Inflammatory macrophage treated with lipopolysaccharide for 4 hours (primary cell): ENCODE results near the gene MMP24OS.
A peak's percentile ranks its signal among the peaks of the same experiment; 100 is the strongest.

Source experiments
- DNase-seq: peaks from one replicate; pipeline ENCODE4 v3.0.0-alpha.2; 2020

The MMP24OS gene

DNA sequence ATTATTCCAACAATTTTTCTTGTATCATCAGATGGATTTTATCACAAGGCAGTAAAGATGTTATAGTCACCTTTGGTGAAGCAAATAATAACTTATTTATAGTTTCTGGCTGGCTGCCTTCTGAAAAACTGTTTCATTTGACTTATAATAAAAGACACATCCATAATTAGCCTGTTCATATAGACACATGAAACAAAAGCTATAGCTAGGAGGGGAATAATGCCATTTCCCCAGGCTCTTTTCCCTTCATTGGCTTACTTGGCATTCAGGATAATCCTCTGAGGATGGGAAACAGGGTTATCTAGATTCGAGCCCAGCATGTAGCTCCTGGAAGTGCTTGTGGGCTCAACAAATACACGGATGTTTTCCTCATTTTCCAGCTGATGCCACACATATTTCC lies 33.9 kb downstream of the MMP24OS start:
- no peak for DNase-seq

- no peak for DNase-seq
These were observed 34.6 kb downstream of the MMP24OS start for GRCh38 chr20:35243317-35243716.

DNA sequence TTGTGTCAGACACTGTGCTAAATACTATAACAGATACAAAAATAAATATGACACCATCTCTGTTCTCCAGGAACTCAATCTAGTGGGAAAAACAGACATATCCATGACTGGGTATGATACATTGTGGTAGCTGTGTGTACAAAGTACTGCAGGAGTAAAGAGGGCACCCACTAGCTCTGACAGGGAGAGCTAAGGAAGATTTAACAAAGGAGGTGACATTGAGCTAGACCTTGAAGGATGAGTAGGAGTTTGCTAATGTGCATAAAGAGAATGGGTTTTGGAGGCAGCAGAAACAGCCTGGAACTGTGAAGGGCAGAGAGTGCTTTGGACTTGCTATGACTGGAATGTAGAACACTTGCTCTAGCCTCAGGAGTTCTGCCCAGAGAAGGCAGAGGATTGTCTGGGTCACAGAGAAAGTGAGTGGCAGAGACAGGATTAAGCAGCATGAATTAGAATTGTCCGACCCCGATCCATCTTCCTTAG lies 37.1 kb downstream of the MMP24OS start:
- DNase-seq: no peak

- DNase-seq: no peak
These were observed 37.7 kb downstream of the MMP24OS start for GRCh38 chr20:35240083-35240810.

GRCh38 chr20:35238735-35239134 lies 39.2 kb downstream of the MMP24OS start:
- peak; percentile 68 for DNase-seq

DNA sequence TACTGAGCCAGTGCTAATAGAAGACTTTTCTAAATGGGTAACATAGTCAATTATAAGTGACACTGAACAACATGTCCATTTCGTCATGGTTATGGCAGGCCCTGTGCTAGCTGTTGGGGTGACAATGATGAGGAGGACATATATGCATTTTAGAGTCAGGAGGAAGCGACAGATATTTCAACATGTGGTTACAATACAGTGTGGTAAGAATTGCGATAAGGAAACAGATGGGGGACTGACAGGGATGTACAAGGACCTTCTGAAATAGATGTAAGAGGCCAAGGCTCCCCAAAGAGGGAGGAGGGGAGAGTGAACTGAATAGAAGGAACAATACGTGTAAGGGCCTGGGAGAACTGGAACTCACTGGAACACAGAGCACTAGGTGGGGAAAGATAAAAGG lies 39.8 kb downstream of the MMP24OS start:
- DNase-seq: peak; percentile 44

DNA sequence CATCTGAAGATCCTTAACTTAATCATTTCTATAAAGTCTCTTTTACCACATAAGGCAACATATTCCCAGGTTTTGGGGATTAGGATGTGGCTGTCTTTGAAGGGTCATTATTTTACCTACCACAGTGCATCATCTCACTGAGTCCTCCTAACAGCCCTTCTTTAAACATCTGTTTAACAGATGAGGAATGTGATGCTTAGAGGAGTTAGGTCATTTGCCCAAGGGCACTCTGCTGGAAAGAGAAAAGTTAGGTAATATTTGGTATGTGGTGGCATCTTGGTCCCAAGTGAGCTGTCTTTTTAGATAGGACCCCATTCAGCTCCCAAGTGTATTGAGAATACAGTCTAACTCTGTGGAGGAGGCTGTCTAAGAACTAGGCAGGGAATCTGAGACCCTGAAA lies 40.4 kb downstream of the MMP24OS start:
- DNase-seq: no peak

DNA sequence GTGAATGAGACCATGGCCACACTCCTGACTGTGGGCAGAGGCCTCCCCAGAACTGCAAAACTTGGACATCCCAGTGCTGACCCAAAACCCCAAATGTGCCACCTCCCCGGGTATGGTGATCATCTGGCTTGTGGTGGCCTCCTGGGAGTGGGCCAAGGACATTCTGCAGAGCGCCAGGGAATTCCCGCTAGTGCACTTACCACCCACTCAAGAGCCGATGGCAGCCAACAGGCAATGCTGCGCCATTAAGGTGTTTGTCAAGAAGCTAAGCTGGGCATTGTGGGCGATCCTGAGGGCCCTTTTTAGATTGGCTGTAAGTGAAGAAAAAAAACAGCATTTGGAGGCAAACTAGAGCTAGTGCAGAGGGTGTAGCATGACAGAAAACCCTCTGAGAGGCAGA lies 42.0 kb downstream of the MMP24OS start:
- DNase-seq: no peak

DNA sequence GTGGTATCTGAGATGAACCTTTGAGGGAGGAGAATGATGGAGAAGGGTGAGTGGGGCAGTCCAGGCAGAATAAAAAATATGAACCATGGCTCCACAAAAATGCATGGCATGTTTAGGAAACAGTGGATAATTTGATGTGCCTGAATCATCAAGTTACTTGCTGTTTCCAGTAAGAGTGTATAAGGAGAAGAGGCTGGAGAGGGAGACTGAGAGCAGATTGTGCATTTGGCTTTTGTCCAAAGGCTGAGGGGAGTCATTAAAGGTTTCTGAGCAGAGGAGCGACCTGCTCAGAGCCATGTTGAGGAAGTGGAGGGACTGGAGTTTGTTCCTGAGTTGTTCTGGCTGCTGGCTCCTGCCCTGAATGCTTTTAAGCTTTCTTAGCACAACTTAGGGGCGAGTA lies 45.3 kb downstream of the MMP24OS start:
- DNase-seq: no peak

- peak; percentile 21 for DNase-seq
These were observed 50.8 kb downstream of the MMP24OS start for GRCh38 chr20:35226884-35227681.
